Neutrophil (primary cell): Measurements from ENCODE around the gene IL20.

Experiments
- H3K27ac ChIP-seq: fragments of 200-600 bp; sonication (generic); 2 replicates; pipeline ENCODE4 v1.5.1; 2016; ENCODE audit warnings: mild to moderate bottlenecking, moderate library complexity
- H3K27me3 ChIP-seq: fragments of 200-600 bp; sonication (generic); 2 replicates; pipeline ENCODE4 v1.6.0; 2016; ENCODE audit warnings: mild to moderate bottlenecking
- H3K36me3 ChIP-seq: fragments of 200-600 bp; sonication (generic); 2 replicates; pipeline ENCODE4 v1.5.1; 2017
- H3K4me1 ChIP-seq, 2 experiments: fragments of 200-600 bp in 1 of 2; sonication (generic) in 1 of 2; 1 replicate in 1 of 2; 2 replicates in 1 of 2; pipeline versions ENCODE4 v1.5.1 to v1.6.1; 2013 to 2016; ENCODE audit warnings: low read depth in 1 of 2, low read length in 1 of 2, mild to moderate bottlenecking in 1 of 2, moderate library complexity in 1 of 2; ENCODE audit not compliant: control insufficient read depth in 1 of 2, insufficient read depth in 1 of 2
- H3K4me3 ChIP-seq, 2 experiments: fragments of 200-600 bp in 1 of 2; sonication (generic) in 1 of 2; 1 replicate in 1 of 2; 2 replicates in 1 of 2; pipeline ENCODE4 v1.5.1; 2013 to 2016; ENCODE audit warnings: low read depth in 1 of 2, low read length in 1 of 2, mild to moderate bottlenecking in 1 of 2, moderate library complexity in 1 of 2
- H3K9me3 ChIP-seq: fragments of 200-600 bp; sonication (generic); 2 replicates; pipeline ENCODE4 v1.5.1; 2016
- TF ChIP-seq, protein P1 (sequence below): fragments of 200-600 bp; sonication (generic); IDR thresholded peaks from 2 replicates; pipeline ENCODE4 v1.5.1; 2016; ENCODE audit warnings: antibody characterized with exemption

The IL20 gene

DNA sequence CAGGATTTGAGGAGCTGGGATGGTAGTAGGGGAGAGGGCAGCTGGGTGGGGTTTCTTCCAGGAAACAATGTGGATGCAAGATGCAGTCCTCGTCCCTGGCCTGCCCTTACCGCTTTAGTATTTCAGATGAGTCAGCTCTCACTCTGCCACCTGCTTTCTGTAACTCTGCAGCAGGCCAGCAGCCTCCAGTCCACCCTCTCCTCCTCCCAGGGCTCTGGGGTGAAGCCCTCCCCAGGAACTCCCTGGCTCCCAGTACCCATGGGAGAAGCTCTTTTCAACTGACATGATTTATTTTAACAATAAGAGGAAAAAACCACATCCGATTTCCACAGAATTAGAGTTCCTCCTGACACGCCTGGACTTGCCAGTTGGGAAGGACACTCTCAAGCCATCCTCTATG is 39.0 kb upstream of the IL20 start:
- TF ChIP-seq, protein P1, sequence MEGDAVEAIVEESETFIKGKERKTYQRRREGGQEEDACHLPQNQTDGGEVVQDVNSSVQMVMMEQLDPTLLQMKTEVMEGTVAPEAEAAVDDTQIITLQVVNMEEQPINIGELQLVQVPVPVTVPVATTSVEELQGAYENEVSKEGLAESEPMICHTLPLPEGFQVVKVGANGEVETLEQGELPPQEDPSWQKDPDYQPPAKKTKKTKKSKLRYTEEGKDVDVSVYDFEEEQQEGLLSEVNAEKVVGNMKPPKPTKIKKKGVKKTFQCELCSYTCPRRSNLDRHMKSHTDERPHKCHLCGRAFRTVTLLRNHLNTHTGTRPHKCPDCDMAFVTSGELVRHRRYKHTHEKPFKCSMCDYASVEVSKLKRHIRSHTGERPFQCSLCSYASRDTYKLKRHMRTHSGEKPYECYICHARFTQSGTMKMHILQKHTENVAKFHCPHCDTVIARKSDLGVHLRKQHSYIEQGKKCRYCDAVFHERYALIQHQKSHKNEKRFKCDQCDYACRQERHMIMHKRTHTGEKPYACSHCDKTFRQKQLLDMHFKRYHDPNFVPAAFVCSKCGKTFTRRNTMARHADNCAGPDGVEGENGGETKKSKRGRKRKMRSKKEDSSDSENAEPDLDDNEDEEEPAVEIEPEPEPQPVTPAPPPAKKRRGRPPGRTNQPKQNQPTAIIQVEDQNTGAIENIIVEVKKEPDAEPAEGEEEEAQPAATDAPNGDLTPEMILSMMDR, result no peak
- Histone ChIP-seq H3K4me3 (no peak overlapping the region), H3K27me3 (no peaks in the 10 kb centered on the region), H3K4me1 (peaks cover 12 to 13% of the 10 kb centered on the region in 2 experiments), H3K36me3 (no peaks in the 10 kb centered on the region), H3K9me3 (no peaks in the 10 kb centered on the region), H3K27ac (no peak overlapping the region)

DNA sequence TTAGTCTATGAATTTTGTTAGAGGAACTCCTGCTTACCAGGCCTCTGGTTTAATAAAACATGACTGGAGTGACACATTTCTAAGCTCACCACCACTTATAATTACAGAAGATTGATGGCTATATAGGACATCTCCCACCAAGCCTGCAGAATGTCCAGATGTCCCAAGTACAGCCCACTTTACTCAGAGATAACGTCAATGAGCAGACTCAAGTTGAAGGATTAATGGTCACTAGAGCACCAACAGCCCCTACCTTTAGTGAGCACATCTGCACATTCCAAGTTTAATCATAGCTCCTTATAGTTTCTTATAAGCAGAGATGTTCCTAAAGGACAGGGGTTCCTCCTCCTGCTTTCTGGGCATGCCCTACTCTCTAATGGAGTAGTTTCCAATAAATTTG is 37.4 kb upstream of the IL20 start:
- no peaks in the 10 kb centered on the region for H3K36me3 ChIP-seq
- TF ChIP-seq, protein P1, result no peak
- H3K27ac ChIP-seq, result no peak overlapping the region
- H3K27me3 ChIP-seq, result no peaks in the 10 kb centered on the region
- H3K9me3 ChIP-seq, result no peaks in the 10 kb centered on the region
- peaks cover 12 to 13% of the 10 kb centered on the region in 2 experiments for H3K4me1 ChIP-seq
- H3K4me3 ChIP-seq, result no peak overlapping the region

DNA sequence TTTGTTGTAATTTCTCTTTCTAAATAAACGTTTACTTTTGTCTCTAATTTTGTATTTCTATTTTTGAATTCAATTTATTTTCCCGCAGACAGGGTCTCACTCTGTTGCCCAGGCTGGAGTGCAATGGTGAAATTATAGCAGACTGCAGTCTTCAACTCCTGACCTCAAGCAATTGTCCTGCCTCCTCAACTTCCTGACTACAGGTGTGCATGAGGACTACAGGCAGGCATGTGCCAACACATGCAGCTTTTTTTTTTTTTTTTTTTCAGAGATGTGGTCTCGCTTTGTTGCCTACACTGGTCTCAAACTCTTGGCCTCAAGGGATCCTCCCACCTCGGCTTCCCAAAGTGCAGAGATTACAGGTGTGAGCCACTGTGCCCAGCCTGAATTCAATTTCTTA is 36.7 kb upstream of the IL20 start:
- H3K4me1 ChIP-seq, result peaks cover 12 to 13% of the 10 kb centered on the region in 2 experiments
- no peaks in the 10 kb centered on the region for H3K27me3 ChIP-seq
- H3K9me3 ChIP-seq, result no peaks in the 10 kb centered on the region
- no peak overlapping the region for H3K4me3 ChIP-seq
- H3K36me3 ChIP-seq, result no peaks in the 10 kb centered on the region
- TF ChIP-seq, protein P1, result no peak
- H3K27ac ChIP-seq, result no peak overlapping the region

DNA sequence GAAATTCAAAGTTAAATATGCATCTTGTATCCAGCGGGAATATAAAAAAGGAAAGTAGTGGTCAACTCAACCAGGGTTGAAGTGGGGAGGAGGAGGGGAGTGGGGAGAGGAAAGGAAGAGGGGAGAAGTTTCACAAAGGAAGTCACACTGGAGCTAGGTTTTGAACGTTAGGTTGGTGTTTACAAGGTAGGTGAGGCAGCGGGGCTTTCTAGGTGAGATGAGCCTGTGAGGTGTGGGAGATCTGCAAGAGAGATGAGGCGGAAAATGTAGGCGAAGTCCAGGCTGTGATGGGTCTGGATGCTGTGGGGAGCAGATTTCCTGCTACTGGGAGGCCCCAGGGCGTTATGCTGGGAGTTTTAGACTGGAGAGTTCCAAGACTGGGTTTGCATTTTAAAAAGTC is 36.1 kb upstream of the IL20 start:
- Histone ChIP-seq H3K27ac (no peak overlapping the region), H3K9me3 (no peaks in the 10 kb centered on the region), H3K4me3 (no peak overlapping the region), H3K36me3 (no peaks in the 10 kb centered on the region), H3K4me1 (peaks cover 11 to 12% of the 10 kb centered on the region in 2 experiments), H3K27me3 (no peaks in the 10 kb centered on the region)
- TF ChIP-seq, protein P1, result no peak

DNA sequence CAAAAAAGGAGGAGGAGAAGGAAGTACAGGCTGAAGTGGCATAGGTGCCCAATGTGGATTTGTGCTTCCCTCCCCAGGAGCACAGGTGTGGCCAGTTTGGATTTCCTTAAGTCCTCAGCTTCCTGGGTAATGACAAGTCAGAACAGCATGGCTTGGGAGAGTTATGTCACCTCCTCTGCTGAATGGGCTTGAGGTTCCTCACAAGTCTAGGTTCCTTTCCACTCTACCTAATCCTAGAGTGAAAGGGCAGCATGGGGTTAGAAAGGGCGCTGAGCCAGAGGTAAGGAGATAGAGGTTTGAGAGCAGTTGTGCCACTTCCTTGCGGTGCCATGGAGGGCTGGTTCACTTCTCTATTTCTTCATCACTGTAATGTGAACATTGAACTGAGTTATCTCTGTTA is 35.5 kb upstream of the IL20 start:
- TF ChIP-seq, protein P1, result no peak
- H3K27me3 ChIP-seq, result no peaks in the 10 kb centered on the region
- no peak overlapping the region for H3K4me3 ChIP-seq
- H3K27ac ChIP-seq, result no peak overlapping the region
- no peaks in the 10 kb centered on the region for H3K36me3 ChIP-seq
- H3K9me3 ChIP-seq, result no peaks in the 10 kb centered on the region
- H3K4me1 ChIP-seq, result peaks cover 9 to 12% of the 10 kb centered on the region in 2 experiments

DNA sequence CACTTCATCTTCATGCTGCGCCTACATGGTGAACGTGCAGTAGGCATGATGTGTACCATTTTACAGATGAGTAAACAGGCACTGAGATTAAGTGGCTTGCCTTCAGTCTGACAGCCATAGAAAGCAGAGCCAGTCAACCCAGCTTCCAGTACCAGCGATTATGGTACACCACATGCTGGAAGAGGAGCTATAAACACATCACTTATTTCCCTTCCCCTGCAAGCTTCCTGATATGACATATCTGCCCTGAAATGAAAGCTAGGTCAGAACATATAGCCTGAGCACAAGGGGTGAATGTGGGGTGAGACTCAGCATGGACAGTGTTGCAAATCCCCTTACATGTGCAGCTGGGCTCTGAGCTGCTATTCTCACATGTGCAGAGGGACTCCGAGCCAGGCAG is 33.8 kb upstream of the IL20 start:
- Histone ChIP-seq H3K4me3 (no peak overlapping the region), H3K9me3 (no peaks in the 10 kb centered on the region), H3K27ac (no peak overlapping the region), H3K36me3 (no peaks in the 10 kb centered on the region), H3K4me1 (peaks cover 9 to 12% of the 10 kb centered on the region in 2 experiments), H3K27me3 (no peaks in the 10 kb centered on the region)
- TF ChIP-seq, protein P1, result no peak
